Mesodermal cell (in vitro differentiated cells): ENCODE data around the gene CCDC8. TPM values are rescaled to one million over a fixed set of nuclear protein-coding genes. Genes with fewer than 3 reads are reported as not detected.
A peak's percentile ranks its signal among the peaks of the same experiment; 100 is the strongest.

Source experiments
- H3K27ac ChIP-seq: 2 replicates; pipeline ENCODE4 v1.7.0; 2013; ENCODE audit warnings: mild to moderate bottlenecking, low read depth, low read length, moderate library complexity; ENCODE audit not compliant: severe bottlenecking
- H3K36me3 ChIP-seq: 2 replicates; pipeline ENCODE4 v1.7.1; 2013; ENCODE audit warnings: mild to moderate bottlenecking, low read length, moderate library complexity; ENCODE audit not compliant: control insufficient read depth, insufficient read depth
- H3K4me1 ChIP-seq: one replicate; pipeline ENCODE4 v1.7.1; 2013; ENCODE audit warnings: mild to moderate bottlenecking, low read length; ENCODE audit not compliant: insufficient read depth, control insufficient read depth, poor library complexity, severe bottlenecking
- H3K4me3 ChIP-seq: 2 replicates; pipeline ENCODE4 v1.7.0; 2013; ENCODE audit warnings: low read length, control low read depth, mild to moderate bottlenecking; ENCODE audit not compliant: insufficient read depth, poor library complexity, severe bottlenecking; ENCODE audit errors: extremely low read depth
- H3K9me3 ChIP-seq: 2 replicates; pipeline ENCODE4 v1.7.1; 2013; ENCODE audit warnings: mild to moderate bottlenecking, low read length, moderate library complexity; ENCODE audit not compliant: control insufficient read depth
- WGBS, 2 experiments: methylation state at CpG; one replicate each; pipeline ENCODE4 v1.1.5; 2013; ENCODE audit warnings: missing lambda C conversion rate in 2 of 2; ENCODE audit not compliant: insufficient coverage in 2 of 2; 5-methylcytosine and 5-hydroxymethylcytosine counted together
- polyA plus RNA-seq, 2 experiments: library from polyadenylated mRNA; stranded (reverse); fragments of 50-300 nt; gene quantifications; one replicate each; pipeline ENCODE4 v1.2.3, GENCODE V29; 2013

Gene CCDC8, protein sequence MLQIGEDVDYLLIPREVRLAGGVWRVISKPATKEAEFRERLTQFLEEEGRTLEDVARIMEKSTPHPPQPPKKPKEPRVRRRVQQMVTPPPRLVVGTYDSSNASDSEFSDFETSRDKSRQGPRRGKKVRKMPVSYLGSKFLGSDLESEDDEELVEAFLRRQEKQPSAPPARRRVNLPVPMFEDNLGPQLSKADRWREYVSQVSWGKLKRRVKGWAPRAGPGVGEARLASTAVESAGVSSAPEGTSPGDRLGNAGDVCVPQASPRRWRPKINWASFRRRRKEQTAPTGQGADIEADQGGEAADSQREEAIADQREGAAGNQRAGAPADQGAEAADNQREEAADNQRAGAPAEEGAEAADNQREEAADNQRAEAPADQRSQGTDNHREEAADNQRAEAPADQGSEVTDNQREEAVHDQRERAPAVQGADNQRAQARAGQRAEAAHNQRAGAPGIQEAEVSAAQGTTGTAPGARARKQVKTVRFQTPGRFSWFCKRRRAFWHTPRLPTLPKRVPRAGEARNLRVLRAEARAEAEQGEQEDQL
- 16.4 TPM for polyA plus RNA-seq (2013, experiment 1 of 2)
- polyA plus RNA-seq (2013, experiment 2 of 2), result 15.8 TPM

DNA sequence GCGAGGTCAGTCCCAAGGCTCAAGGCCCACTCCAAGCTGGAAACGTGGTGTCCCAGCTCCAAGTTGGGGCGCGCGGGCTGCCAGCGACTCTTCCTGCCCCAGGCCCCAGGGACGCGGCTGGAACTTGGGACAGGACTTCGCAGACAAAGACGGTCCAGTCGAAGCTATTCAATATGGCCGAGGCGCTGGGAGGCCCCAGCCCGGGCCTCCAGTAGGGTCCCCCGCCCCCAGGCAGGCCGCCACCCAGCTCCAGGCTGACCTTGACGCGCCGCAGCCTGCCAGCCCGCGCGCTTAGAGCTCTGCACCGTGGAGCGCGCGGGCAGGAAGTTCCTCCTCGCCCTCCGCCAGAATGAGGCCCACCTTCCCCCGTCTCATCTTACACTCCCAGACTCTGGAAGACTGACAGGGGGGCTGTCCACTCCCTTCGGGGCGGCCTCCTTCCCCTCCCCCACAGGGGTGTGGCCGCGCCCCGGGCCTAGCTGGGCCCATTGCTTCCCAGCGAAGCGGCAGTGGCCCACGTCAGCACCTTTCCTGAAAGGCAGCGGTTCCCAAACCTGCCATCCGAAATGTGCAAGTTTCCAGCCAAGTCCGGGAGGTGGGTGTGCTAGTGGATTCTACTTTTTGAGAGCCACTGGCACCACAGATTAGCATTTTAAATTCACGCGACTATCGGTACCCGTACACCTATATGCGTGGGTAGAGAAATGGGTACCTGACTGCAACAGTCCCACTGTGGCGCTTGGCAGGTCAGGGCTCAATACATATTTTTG is at the start of gene CCDC8:
Gene CCDC8, minus strand, starts transcription at position 303 of the 770 bp plus-strand sequence. CDS start 754 bp downstream, outside the sequence.
- Histone ChIP-seq H3K27ac (peak within 1 kb of the TSS; percentile 76), H3K36me3 (peaks cover 16% of the 10 kb centered on the region), H3K4me3 (peak within 1 kb of the TSS; percentile 68), H3K4me1 (peaks cover 15% of the 10 kb centered on the region), H3K9me3 (peaks cover 4% of the 10 kb centered on the region)
- WGBS, 2 experiments, result 12 to 13% methylated on average over 37 to 39 of the region's 46 CpGs

DNA sequence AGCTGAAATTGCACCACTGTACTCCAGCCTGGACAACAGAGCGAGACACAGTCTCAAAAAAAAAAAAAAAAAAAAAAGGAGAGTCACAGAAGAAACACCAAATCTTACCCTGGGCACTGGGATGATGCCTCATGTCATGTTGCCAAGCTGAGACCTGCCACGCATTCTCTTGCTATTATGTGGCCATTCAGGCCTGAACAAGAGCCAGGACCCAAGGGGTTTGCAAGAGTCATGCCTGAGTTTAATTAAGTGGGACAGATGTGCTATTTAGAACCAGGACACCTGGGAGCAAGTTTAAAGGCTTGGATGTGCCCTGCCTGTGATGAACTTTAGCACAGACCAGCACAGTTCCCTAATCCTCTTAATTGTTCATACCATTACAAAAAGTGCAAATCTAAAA is 48.2 kb upstream of the CCDC8 start:
- WGBS, 2 experiments, result 100% methylated on average over 1 of the region's 2 CpGs
- no peaks in the 10 kb centered on the region for H3K4me1 ChIP-seq
- no peaks in the 10 kb centered on the region for H3K9me3 ChIP-seq
- H3K36me3 ChIP-seq, result peaks cover 3% of the 10 kb centered on the region
- no peak overlapping the region for H3K27ac ChIP-seq
- no peak overlapping the region for H3K4me3 ChIP-seq

DNA sequence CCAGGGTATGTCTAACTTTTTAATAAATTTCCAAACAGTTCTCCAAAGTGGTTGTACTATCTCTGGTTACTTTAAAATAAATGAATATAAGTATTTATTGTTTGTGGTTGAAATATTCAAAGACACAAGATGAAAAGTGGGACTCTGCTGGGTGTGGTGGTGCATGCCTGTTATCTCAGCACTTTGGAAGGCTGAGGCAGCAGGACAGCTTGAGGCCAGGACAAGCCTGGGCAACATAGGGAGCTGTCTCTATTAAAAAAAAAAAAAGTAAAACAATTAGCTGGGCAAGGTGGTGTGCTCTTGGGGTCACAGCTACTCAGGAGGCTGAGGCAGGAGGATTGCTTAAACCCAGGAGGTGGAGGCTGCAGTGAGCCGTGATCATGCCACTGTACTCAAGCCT is 47.6 kb upstream of the CCDC8 start:
- no peaks in the 10 kb centered on the region for H3K9me3 ChIP-seq
- H3K36me3 ChIP-seq, result peaks cover 2% of the 10 kb centered on the region
- H3K4me1 ChIP-seq, result no peaks in the 10 kb centered on the region
- H3K27ac ChIP-seq, result no peak overlapping the region
- 83 to 90% methylated on average over 1 of the region's 1 CpG for WGBS, 2 experiments
- H3K4me3 ChIP-seq, result no peak overlapping the region

DNA sequence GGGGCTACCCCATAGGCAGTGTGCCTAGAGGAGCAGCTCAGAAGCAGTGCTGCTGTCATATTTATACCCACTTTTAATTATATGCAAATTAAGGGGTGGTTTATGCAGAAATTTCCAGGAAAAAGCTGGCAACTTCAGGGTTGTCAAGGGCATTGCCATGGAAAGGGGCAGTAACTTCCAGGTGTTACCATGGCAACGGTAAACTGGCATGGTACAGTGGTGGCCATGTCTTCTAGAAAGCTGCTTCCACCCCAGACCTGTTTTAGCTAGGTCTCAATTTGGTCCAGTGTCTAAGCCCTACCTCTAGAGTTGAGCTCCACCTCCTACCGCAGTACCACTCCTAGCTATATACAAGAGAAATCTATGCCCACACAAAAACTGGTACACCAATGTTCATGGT is 46.7 kb upstream of the CCDC8 start:
- Histone ChIP-seq H3K4me1 (no peaks in the 10 kb centered on the region), H3K9me3 (no peaks in the 10 kb centered on the region), H3K4me3 (no peak overlapping the region), H3K36me3 (peaks cover 2% of the 10 kb centered on the region), H3K27ac (no peak overlapping the region)
- WGBS, 2 experiments, result 63 to 89% methylated on average over 1 of the region's 2 CpGs

DNA sequence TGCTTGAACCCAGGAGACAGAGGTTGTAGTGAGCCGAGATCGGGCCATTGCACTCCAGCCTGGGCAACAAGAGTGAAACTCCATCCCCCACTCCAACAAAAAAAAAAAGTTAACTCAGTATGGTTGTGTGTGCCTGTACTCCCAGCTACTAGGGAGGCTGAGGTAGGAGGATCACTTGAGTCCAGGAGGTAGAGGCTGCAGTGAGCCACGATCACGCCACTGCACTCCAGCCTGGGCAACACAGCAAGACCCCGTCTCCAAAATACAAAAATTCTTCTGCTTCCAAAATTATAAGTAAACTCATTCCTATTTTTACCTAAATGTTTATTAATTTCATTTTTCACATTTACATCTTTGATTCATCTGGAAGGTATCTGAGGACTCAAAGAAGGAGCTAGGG is 43.6 kb upstream of the CCDC8 start:
- Histone ChIP-seq H3K4me1 (no peaks in the 10 kb centered on the region), H3K9me3 (no peaks in the 10 kb centered on the region), H3K4me3 (no peak overlapping the region), H3K36me3 (no peaks in the 10 kb centered on the region), H3K27ac (no peak overlapping the region)
- WGBS, 2 experiments, result no CpG with 5 or more reads among the region's 5 CpGs

DNA sequence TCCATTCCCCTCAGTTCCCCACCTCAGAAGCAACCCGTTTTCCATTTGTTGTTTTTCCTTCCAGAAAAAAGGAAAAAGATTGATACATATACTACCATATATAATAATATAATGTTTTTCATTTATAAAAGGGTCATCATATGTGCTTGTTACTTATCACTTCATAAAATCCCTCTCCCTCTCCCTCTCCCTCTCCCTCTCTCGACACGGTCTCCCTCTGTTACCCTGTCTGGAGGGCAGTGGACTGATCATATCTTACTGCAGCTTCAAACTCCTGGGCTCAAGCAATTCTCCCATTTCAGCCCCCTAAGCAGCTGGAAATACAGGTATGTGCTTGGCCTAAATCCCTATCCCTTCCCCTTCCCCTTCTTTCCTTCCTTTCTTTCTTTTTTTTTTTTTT is 40.9 kb upstream of the CCDC8 start:
- Histone ChIP-seq H3K36me3 (no peaks in the 10 kb centered on the region), H3K4me3 (no peak overlapping the region), H3K27ac (no peak overlapping the region), H3K9me3 (peaks cover 3% of the 10 kb centered on the region), H3K4me1 (no peaks in the 10 kb centered on the region)
- WGBS, 2 experiments, result no CpG with 5 or more reads among the region's 3 CpGs

DNA sequence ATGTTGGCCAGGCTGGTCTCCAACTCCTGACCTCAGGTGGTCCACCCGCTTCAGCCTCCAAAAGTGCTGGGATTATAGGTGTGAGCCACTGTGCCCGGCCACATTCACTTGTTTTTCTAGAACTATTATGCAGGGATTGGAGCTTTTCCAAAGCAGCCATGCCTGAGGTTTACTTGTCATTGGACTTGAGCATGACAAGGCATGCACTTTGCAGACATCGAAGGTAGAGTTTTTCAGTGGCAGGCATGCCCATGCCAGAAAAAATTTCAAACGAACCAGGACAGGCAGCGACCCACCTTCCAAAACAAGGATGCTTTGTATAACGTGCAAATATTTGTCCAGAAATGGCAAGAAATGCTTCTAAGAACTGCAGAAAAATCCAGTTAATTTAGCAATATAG is 40.3 kb upstream of the CCDC8 start:
- WGBS, 2 experiments, result 89 to 97% methylated on average over 6 of the region's 6 CpGs
- H3K4me1 ChIP-seq, result no peaks in the 10 kb centered on the region

DNA sequence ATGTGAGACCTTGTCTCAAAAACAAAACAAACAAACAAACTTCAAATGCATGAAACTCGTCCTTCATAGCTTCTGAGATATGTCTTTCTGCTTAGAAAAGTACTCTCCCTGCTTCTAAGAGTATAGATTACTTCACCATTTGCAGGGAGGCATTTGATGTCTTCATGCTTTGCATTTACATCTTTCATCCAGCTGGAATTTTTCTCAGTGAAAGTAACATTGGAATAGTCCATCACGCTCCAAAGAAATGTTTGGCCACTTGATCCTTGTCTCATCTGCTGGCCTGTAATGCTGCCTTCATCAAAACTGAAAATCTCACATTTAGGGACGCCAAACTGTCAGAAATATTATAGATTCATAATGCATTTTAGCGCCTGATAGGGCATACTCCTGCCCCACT is 38.8 kb upstream of the CCDC8 start:
- H3K4me1 ChIP-seq, result no peaks in the 10 kb centered on the region
- H3K27ac ChIP-seq, result no peak overlapping the region
- 48 to 68% methylated on average over 3 to 4 of the region's 4 CpGs for whole genome bisulfite sequencing, 2 experiments
- peaks cover 5% of the 10 kb centered on the region for H3K9me3 ChIP-seq
- H3K36me3 ChIP-seq, result no peaks in the 10 kb centered on the region
- H3K4me3 ChIP-seq, result no peak overlapping the region

More for the DNA sequence above, 40.3 kb upstream of the CCDC8 start:
- peaks cover 5% of the 10 kb centered on the region for H3K9me3 ChIP-seq
- no peaks in the 10 kb centered on the region for H3K36me3 ChIP-seq
- no peak overlapping the region for H3K4me3 ChIP-seq
- no peak overlapping the region for H3K27ac ChIP-seq

DNA sequence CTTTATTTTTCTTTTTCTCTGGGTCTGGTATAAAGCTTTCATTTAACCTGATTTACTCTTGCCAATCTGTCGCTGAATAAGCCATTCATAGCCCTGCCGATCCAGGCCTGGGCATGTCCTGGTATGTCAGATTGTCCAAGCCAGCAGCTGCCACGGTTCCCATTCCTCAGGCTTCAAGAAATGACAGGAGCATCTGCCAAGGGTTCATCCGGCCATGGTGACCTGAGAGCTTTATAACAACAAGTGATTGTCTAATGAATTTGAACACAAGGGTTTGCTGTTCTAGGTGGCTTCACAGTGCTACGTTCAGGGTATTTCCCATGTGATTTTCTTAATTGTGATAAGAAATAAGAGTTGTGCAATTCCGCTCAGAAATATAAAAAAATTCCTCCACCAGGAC is 38.0 kb upstream of the CCDC8 start:
- Histone ChIP-seq H3K36me3 (no peaks in the 10 kb centered on the region), H3K4me3 (no peak overlapping the region), H3K9me3 (peaks cover 5% of the 10 kb centered on the region), H3K4me1 (no peaks in the 10 kb centered on the region), H3K27ac (no peak overlapping the region)
- WGBS, 2 experiments, result 88 to 90% methylated on average over 4 of the region's 6 CpGs

DNA sequence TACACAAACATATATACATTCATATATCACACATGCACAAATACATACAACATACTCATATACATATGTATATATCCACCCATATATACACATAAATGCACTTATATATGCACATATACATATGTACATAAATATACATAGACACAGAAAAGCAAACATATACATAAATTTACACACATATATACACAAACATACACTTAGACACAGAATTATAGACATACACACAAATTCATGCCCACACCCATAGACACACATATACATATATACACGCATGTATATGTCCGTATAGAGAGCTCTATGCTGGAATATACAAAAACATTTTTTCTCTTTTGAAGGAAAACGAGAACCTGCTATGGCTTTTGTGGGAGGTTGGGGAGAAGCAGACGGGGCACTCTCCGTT is 37.4 kb upstream of the CCDC8 start:
- no peak overlapping the region for H3K4me3 ChIP-seq
- H3K27ac ChIP-seq, result no peak overlapping the region
- no peaks in the 10 kb centered on the region for H3K36me3 ChIP-seq
- WGBS, 2 experiments, result 60% methylated on average over 1 of the region's 5 CpGs; no CpG with 5 or more reads in 1 of the 2 experiments
- peaks cover 5% of the 10 kb centered on the region for H3K9me3 ChIP-seq
- no peaks in the 10 kb centered on the region for H3K4me1 ChIP-seq
